Transverse colon (tissue), 3 donors: Measurements from ENCODE around the gene HIVEP2.

Source experiments
- CTCF ChIP-seq, 5 experiments: fragments of 200-600 bp in 3 of 5; fragments of 450-650 bp in 2 of 5; sonication (generic) in 3 of 5; IDR thresholded peaks; 1 replicate in 2 of 5; 2 replicates in 3 of 5; pipeline ENCODE4 v1.5.1; 2016 to 2017; ENCODE audit warnings: antibody characterized with exemption in 5 of 5, inconsistent platforms in 3 of 5, mild to moderate bottlenecking in 2 of 5, moderate library complexity in 1 of 5
- EP300 ChIP-seq: sonication (generic); formaldehyde crosslinking; IDR thresholded peaks from one replicate; pipeline ENCODE4 v1.6.1; 2017; ENCODE audit warnings: antibody characterized with exemption, low read depth
- POLR2A ChIP-seq: fragments of 450-650 bp; IDR thresholded peaks from one replicate; pipeline ENCODE4 v1.6.1; 2016; ENCODE audit warnings: antibody characterized with exemption, mild to moderate bottlenecking, moderate library complexity

GRCh38 chr6:142804490-142804889, 140.5 kb downstream of the HIVEP2 start:
- TF ChIP-seq CTCF (IDR thresholded peaks at IDR 0.05) (no peak), EP300 (no peak), POLR2A (no peak)
